HPDE6-E6E7 (cell line): ENCODE results near the gene VPS9D1.
"Not testable (repeated sequence)": the region's sequence is repeated elsewhere in the genome, so short reads cannot be mapped to it uniquely, and the experiment has no call there.

Experiments used
- DNase-seq: peaks from one replicate; pipeline ENCODE4 v3.0.0; 2011; ENCODE audit warnings: missing footprints; ENCODE audit errors: extremely low spot score

The VPS9D1 gene

GRCh38 chr16:89664238-89664637 lies 56.5 kb downstream of the VPS9D1 start:
- DNase-seq, result not testable (repeated sequence)

GRCh38 chr16:89661215-89661614 lies 59.5 kb downstream of the VPS9D1 start:
- no peak for DNase-seq

GRCh38 chr16:89660146-89660545 lies 60.6 kb downstream of the VPS9D1 start:
- no peak for DNase-seq

- DNase-seq, result no peak
Observed at GRCh38 chr16:89658221-89658879, 62.3 kb downstream of the VPS9D1 start.

- peak; percentile 95 for DNase-seq
Observed at GRCh38 chr16:89657442-89658220, 63.1 kb downstream of the VPS9D1 start, which contains the start of the genes CHMP1A and SPATA33. Gene CHMP1A (minus strand): TSS chr16:89657708. CDS start chr16:89657588, 120 bp downstream. Gene SPATA33 (plus strand): TSS chr16:89657836. CDS start chr16:89657912, 76 bp downstream.
